ENCODE measurements around the gene STRN4. TPM values are rescaled to one million over a fixed set of nuclear protein-coding genes. Genes with fewer than 3 reads are reported as not detected.

The STRN4 gene
- total RNA-seq, 1 donor from 2014 or later = 52.7 TPM

DNA sequence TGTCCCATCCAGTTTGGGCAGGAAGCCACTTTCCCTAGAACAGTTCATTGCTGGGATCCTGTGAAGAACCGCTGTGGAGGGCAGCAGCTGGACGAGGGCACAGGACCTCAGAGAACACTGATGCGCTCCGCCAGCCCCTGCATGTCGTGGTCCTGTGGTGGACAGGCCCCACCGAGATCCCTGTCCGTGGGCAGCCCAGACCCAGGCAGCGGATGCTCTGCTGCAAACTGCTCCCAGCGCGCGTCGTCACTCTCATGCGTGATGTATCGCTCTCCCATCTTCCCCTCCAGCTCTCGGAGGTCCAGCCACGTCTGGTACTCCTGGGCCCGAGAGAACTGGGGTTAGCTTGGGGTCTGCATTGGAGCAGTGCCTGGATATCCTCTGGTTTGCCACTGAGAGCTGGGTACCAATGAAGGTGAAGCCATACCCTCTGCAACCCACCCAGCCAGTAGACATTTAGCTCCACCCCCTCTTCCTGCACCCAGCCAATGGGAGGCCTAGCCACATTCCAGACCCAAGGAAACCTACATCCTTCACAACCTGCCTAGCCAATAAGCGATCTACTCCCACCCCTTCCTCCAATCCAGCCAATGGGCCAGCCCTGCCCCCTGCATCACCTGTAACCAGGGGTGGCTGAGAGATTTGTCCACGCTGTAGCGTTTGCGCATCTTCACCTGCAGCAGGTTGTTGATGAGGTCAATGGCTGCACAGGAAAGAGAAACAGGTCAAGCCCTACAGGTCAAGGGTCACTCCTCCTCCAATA lies 71.7 kb downstream of the STRN4 start:
- H3K27ac ChIP-seq (replicated peaks) = no peak overlapping the region
- H3K4me3 ChIP-seq = no peak overlapping the region
- H3K9me3 ChIP-seq (replicated peaks) = no peaks in the 10 kb centered on the region
- H3K4me1 ChIP-seq = no peaks in the 10 kb centered on the region
- intact Hi-C loops (cut with micrococcal nuclease) = no loop called here
- TF ChIP-seq, protein P1, sequence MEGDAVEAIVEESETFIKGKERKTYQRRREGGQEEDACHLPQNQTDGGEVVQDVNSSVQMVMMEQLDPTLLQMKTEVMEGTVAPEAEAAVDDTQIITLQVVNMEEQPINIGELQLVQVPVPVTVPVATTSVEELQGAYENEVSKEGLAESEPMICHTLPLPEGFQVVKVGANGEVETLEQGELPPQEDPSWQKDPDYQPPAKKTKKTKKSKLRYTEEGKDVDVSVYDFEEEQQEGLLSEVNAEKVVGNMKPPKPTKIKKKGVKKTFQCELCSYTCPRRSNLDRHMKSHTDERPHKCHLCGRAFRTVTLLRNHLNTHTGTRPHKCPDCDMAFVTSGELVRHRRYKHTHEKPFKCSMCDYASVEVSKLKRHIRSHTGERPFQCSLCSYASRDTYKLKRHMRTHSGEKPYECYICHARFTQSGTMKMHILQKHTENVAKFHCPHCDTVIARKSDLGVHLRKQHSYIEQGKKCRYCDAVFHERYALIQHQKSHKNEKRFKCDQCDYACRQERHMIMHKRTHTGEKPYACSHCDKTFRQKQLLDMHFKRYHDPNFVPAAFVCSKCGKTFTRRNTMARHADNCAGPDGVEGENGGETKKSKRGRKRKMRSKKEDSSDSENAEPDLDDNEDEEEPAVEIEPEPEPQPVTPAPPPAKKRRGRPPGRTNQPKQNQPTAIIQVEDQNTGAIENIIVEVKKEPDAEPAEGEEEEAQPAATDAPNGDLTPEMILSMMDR (IDR thresholded peaks at IDR 0.05; ENCODE audit: borderline replicate concordance) = no peak
- no peaks in the 10 kb centered on the region for H3K27me3 ChIP-seq (ENCODE audit: low read depth)
- no peak for DNase-seq
- peaks cover 52% of the 10 kb centered on the region for H3K36me3 ChIP-seq

DNA sequence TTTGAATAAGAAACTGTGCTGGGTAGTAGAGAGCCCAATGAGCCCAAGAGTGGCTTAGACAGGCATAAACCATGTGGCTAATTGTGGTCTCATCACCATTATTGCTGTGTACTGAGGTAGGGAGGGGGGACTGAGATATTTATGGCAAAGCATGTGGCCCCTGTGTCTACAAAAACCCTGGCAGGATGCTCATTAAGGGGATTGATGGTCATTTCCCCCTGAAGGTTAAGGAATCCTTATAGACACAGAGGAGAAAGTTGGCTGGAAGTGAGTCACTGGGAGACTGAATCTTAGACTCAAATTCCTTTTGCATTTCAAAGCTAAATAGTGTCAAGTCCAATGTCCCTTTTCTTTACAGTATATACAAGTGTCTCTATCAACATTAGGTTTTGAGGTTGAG lies 75.4 kb downstream of the STRN4 start:
- DNase-seq = no peak
- no peak overlapping the region for H3K27ac ChIP-seq (replicated peaks)
- H3K4me3 ChIP-seq = no peak overlapping the region
- no peaks in the 10 kb centered on the region for H3K9me3 ChIP-seq (replicated peaks)
- H3K4me1 ChIP-seq = no peaks in the 10 kb centered on the region
- H3K27me3 ChIP-seq (ENCODE audit: low read depth) = no peaks in the 10 kb centered on the region
- TF ChIP-seq, protein P1 (IDR thresholded peaks at IDR 0.05; ENCODE audit: borderline replicate concordance) = no peak
- peaks cover 23% of the 10 kb centered on the region for H3K36me3 ChIP-seq
- intact Hi-C loops (cut with micrococcal nuclease) = no loop called here

Small RNA genes within 50 kb of the gene (microRNA-seq; reads per million reads assigned to microRNA genes)
- gene MIR320E = 2.2 reads per million

Other genes starting within 250 kb of the STRN4 start
- 294 TPM for gene CALM3, start 145.1 kb downstream of the STRN4 start, total RNA-seq
- gene PTGIR, start 121.4 kb downstream of the STRN4 start, total RNA-seq = 3.7 TPM
- gene GNG8, start 110.2 kb downstream of the STRN4 start, total RNA-seq = not detected
- gene DACT3, start 85.3 kb downstream of the STRN4 start, total RNA-seq = 18.3 TPM
- gene PRKD2, start 29.3 kb downstream of the STRN4 start, total RNA-seq = 7.9 TPM
- gene FKRP, start 393 bp downstream of the STRN4 start, total RNA-seq = 15.6 TPM
- gene SLC1A5, start 42.1 kb upstream of the STRN4 start, total RNA-seq = 5.9 TPM
- 87.3 TPM for gene AP2S1, start 104.4 kb upstream of the STRN4 start, total RNA-seq
- gene ARHGAP35, start 114.5 kb upstream of the STRN4 start, total RNA-seq = 75.4 TPM